Activated CD4-positive, CD25-positive, alpha-beta regulatory T cell (primary cell): ENCODE data around the gene STK32C.

Source experiments
- DNase-seq, 4 experiments: peaks; one replicate each; lab custom pipeline; 2025; lab: John Stamatoyannopoulos, UW

STK32C gene

GRCh38 chr10:132182591-132182990 lies 125.2 kb downstream of the STK32C start:
- DNase-seq: no peak

- DNase-seq: no peak
Observed at GRCh38 chr10:132181691-132182425, 125.9 kb downstream of the STK32C start.

- no peak for DNase-seq
Observed at GRCh38 chr10:132180736-132181135, 127.0 kb downstream of the STK32C start.

GRCh38 chr10:132179551-132180392 lies 128.0 kb downstream of the STK32C start:
- no peak for DNase-seq

- DNase-seq: no peak
Observed at GRCh38 chr10:132178672-132179545, 128.8 kb downstream of the STK32C start.

GRCh38 chr10:132178046-132178445 lies 129.7 kb downstream of the STK32C start:
- no peak for DNase-seq

GRCh38 chr10:132176623-132177500 lies 130.9 kb downstream of the STK32C start:
- no peak for DNase-seq

- DNase-seq: no peak
Observed at GRCh38 chr10:132175907-132176581, 131.7 kb downstream of the STK32C start.

- DNase-seq: no peak
Observed at GRCh38 chr10:132175408-132175807, 132.3 kb downstream of the STK32C start.

- DNase-seq: no peak
Observed at GRCh38 chr10:132174237-132174636, 133.5 kb downstream of the STK32C start.

- DNase-seq: no peak
Observed at GRCh38 chr10:132173185-132173584, 134.6 kb downstream of the STK32C start.

GRCh38 chr10:132172091-132173066 lies 135.4 kb downstream of the STK32C start:
- DNase-seq: no peak

- DNase-seq: no peak
Observed at GRCh38 chr10:132170561-132171361, 137.0 kb downstream of the STK32C start.

- no peak for DNase-seq
Observed at GRCh38 chr10:132169766-132170560, 137.8 kb downstream of the STK32C start.

GRCh38 chr10:132169031-132169765 lies 138.6 kb downstream of the STK32C start:
- DNase-seq: no peak

- no peak for DNase-seq
Observed at GRCh38 chr10:132168571-132169030, 139.1 kb downstream of the STK32C start.

GRCh38 chr10:132167976-132168375 lies 139.8 kb downstream of the STK32C start:
- DNase-seq: no peak
